DMS153 treated with DMSO at 0.1 percent for 48 hours (cell line): ENCODE measurements around the gene PAM16.
"Not testable (repeated sequence)": the region's sequence is repeated elsewhere in the genome, so short reads cannot be mapped to it uniquely, and the experiment has no call there.

ENCODE experiments used
- DNase-seq: peaks from one replicate; lab custom pipeline; 2025; ENCODE audit not compliant: unreplicated experiment; lab: John Stamatoyannopoulos, UW

PAM16 gene

DNA sequence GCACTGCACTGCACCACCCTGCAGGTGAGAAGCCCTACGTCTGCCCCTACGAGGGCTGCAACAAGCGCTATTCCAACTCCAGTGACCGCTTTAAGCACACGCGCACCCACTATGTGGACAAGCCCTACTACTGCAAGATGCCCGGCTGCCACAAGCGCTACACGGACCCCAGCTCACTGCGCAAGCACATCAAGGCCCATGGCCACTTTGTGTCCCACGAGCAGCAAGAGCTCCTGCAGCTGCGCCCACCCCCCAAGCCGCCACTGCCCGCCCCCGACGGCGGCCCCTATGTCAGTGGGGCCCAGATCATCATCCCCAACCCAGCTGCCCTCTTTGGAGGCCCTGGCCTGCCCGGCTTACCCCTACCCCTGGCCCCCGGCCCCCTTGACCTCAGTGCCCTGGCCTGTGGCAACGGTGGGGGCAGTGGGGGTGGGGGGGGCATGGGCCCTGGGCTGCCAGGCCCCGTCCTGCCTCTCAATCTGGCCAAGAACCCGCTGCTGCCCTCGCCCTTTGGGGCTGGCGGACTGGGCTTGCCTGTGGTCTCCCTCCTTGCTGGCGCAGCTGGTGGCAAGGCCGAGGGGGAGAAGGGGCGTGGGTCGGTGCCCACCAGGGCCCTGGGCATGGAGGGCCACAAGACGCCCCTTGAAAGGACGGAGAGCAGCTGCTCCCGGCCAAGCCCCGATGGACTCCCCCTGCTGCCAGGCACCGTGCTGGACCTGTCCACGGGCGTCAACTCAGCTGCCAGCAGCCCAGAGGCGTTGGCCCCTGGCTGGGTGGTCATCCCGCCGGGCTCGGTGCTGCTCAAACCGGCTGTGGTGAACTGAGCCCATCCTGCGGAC, 14.2 kb downstream of the PAM16 start:
- DNase-seq = no peak

DNA sequence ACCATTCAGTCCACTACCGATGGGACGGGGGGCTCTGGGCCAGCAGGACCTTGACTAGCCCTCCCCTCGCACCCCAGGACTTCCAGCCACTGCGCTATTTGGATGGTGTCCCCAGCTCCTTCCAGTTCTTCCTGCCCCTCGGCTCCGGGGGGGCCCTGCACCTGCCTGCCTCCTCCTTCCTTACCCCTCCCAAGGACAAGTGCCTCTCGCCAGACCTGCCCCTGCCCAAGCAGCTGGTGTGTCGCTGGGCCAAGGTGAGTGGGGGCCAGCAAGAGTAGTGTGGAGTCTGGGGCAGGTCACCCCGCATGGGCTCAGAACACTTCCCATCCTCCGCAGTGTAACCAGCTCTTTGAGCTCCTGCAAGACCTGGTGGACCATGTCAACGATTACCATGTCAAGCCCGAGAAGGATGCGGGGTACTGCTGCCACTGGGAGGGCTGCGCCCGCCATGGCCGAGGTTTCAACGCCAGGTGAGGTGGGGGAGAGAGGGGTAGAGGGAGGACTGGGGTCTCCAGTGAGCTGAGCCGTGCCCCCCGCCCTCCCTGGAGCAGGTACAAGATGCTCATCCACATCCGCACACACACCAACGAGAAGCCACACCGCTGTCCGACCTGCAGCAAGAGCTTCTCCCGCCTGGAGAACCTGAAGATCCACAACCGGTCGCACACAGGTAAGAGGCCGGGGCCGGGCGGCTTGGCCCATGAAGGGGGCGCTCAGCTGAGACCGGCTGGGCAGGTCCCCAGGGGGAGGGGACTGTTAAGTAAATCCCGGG, 16.2 kb downstream of the PAM16 start:
- DNase-seq = no peak

DNA sequence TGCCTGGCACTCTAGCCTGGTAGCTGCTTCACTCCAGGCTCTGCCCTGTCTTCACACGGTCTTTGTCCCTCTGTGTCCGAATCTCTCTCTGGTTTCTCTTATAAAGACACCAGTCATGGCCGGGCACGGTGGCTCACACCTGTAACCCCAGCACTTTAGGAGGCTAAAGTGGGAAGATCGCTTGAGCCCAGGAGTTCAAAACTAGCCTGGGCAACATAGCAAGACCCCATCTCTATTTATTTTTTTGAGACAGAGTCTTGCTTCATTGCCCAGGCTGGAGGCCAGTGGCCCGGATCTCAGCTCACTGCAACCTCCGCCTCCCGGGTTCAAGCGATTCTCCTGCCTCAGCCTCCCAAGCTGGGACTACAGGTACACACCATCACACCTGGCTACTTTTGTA, 17.4 kb downstream of the PAM16 start:
- DNase-seq = not testable (repeated sequence)

DNA sequence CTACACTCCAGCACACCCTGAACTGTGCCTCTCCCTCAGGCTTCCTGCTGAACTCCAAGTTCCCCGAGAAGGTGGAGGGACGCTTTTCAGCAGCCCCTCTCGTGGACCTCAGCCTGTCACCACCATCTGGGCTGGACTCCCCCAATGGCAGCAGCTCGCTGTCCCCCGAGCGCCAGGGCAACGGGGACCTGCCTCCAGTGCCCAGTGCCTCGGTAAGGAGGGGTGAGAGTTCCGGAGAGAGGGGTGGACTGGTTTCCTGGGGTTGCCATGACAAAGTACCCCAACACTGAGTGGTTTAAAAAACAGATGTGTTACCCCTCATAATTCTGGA, 17.8 kb downstream of the PAM16 start:
- DNase-seq = no peak

DNA sequence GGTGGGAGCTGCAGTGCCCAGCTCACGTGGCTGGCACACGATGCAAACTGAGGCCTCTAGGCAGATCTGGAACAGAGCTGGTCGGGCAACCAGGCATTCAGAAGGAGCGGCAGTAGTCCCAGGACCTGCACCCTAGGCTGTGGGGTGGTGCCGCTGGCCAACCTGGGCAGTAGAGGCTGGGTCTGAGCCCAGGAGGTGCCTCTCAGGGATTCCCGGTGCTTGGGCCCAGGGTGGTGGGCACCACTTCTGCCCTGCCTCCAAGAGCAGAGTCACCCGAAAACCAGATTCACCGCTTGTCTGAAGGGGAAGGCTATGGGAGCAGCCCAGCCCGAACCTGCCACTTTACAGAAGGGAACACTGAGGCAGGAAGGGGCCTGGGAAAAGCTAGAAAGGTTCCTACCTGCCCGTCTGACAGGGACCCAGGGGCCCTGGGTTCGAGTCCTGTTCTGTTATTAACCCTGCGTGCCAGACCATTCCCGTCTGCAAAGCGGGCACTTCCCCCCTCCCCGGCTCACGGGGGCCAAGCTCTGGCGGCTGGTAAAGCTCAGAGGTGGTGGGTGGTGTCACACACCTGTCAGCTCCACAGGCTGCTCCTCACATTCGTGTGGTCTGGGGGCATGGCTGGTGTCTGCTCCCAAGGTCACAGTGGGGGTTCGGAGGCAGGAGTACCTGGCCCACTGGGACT, 18.4 kb downstream of the PAM16 start:
- no peak for DNase-seq

DNA sequence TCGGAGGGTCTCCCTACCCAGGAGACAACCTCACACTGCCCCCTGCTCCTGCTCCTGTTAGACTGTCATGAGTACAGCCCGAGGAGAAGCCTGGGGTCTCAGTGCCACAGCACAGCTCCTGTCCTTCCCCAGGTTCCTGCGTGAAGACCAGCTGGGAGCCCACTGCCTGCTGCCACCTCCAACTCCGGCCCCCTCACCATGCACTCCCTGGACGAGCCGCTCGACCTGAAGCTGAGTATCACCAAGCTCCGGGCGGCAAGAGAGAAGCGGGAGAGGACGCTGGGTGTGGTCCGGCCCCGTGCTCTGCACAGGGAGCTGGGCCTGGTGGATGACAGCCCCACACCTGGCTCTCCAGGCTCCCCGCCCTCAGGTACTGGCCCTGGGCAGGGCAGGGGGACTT, 19.0 kb downstream of the PAM16 start:
- DNase-seq = no peak

DNA sequence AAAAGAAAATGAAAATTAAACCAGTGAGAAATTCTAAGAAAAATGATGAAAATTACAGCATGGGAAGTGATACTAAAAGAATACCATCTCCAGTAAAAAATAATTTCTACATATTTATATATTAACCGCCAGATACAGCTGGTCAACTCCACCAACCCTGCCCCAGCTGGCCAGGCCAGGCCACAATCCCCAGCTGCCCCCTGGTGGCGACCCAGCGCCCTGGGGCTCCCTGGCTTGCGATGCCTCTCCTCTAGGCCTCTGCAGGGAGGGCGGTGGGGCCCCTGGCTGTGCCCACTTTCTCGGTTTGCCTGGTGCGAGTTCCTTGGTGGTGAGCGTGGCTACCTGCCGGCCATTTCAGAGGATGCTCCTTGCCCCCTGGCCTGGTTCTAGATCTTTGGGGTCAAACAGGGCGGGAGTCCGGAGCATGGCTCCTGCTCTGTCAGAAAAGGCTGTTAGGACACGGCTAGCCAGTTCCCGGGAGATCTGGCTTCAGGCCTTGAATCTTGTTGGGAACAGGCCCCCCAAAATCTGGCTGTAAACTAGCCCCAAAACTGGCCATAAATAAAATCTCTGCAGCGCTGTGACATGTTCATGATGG, 20.7 kb downstream of the PAM16 start:
- DNase-seq = peak; percentile 8

DNA sequence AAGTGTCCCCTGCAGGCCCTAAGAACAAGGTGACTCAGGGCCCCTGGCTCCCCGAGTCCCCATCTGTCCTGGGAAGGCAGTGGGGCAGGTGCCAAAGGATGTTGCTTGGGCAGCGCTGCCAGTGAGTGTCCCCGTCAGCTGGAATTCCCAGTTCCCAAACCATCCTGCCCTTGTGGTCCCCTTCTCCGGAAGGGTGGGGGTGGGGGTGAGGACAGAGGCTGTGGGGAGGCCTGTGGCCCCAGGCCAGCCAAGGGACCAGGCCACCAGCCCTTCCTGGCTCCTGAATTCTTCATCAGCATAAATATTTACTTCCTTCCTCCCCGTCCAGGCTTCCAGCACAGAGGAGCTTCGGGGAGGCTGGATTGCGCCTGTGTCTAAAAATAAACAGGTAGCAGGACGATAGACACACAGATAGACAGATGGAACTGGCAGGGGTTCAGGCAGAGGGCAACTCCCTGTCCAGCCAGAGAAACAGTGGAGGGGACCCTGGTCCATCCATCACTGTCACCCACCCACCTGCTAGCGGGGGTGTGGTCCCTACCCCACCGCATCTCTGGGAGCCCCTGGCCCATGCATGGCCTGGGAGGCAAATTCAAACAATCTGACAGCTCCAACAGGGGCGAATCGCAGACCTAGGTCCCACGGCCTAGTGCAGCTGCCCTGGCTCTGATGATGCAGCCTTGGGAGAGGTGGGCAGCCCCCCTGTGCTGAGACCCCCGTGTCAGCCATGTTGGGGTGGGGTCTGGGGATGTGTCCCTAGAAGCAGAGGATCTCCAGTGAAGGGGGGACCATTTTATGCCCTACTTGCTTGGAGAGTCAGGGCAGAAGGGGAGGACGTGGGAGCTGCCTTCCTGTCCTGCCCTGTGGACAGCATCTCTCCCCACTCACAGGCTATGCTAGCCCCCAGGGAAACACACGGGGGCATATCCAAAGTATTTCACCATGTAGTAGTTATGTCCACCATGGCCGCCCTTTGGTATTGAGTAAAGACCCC, 22.0 kb downstream of the PAM16 start:
- DNase-seq = peak; percentile 15

DNA sequence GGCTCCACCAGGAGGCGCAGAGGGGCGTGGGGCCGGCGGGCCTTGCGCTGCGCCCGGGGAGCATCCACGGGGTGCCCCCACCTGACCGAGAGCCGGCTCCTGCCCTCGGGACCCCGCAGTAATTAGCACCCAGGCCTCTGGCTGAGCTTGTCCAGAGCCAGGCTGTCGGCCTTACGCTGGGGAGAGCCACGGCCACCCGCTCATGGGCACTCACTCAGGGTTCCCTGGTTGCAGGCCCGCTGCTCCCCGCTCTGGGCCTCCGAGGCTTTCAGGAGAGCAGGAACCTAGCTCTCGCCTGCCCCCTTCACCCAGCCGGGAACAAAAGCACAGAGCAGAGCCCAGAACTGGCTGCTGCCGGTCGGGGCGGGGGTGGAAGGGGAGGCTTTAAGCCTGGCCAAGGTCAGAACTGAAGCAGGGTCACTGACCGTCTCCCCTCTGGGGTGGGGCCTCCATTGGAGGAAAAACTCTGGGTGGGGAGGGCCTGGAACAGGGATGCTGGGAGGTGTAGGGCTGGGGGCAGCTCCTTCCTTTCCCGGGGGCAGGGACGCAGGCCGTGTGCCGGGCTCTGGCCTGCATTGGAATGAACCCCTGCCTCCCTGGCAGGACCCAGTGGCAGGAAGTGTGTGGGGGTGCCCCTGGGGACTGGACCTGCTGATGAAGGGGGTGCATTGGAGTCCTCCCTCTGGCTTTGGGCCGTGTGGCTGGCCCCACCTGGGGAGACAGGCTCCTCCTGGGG, 22.9 kb downstream of the PAM16 start:
- peak; percentile 69 for DNase-seq

DNA sequence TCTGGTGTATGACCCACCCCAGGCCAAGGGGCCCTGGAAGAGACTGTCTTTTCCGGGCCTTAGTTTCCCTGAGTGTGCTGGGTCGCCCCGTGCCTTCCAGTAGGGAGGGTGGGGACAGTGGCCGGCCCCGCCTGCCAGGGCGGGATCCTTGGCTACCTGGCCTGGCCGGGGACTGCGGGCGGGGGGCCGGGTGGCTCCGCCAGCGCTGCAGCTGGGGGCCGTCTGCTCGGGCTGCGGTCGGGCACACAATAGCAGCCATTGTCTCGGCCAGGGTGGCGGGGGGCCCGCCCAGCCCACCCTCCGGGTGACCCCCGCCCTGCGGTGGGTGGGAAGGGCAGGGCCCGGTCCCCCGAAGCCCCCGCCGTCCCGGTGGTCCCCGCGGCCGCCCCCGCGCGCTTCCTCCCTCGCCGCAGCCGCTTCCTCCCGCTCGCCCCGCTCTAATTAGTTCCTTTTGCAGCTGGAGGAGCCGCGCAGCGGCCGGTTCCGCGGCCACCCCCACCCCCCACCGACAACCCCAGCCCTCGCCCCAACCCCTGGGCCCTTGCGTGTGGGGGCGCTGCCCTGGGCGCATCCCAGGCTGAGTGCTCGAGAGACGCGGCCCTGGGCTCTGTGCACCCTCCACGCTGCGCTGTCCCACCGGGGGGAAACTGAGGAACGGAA, 23.6 kb downstream of the PAM16 start:
- no peak for DNase-seq

DNA sequence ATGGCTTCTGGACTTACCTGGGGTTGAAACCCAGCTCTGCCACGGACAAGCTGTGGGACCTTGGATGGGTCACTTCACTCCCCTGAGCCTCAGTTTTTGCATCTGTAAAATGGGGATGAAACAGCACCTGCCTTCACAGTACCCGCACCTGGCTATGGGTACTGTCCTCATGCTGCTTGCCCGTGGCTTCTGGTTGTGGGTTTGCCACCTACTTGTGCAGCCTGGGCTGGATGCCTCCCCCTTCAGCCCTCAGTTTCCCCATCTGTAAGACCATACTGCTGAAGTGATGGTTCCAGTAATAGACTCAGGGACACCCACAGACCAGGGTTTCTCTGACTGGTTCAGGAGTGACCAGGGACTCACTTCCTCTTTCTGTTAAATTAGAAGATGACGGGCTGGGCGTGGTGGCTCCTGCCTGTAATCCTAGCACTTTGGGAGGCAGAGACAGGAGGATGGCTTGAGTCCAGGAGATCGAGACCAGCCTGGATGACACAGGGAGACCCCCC, 25.8 kb downstream of the PAM16 start:
- DNase-seq = no peak

DNA sequence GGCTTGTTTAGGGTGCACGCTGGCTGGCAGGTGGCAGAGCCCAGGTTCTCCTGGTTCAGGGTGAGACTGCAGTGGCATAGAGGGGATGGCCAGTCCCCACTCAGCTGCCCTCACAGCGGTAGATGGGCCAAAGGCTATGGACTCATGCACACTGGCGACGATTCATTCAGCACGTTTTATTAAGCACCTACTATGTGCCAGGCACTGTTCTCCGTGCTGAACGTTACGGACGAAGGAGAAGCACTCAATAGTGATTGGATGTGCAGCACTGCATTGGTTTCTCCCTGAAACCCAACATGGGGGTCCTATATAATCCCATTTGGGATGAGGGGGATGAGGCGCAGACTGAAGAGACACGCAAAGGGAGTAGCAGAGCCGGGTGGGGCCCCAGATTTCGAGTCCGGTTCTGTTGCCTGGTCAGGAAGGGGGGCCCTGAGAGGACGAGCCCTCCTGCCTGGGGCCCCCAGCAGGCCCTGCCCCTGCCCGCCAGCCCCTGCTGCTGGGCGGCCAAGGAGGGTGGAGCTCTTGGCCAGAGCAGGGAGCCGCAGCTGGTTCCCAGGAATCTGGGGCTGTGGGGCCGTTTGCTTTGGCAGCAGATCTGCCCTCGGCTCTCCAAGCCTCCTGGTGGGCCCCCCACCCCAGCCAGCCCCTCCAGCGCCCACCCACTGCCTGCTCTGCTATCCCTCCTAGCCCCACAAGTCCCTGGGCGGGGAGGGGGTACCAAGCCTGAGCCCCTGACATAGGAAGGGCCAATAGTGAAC, 26.4 kb downstream of the PAM16 start:
- DNase-seq = no peak

DNA sequence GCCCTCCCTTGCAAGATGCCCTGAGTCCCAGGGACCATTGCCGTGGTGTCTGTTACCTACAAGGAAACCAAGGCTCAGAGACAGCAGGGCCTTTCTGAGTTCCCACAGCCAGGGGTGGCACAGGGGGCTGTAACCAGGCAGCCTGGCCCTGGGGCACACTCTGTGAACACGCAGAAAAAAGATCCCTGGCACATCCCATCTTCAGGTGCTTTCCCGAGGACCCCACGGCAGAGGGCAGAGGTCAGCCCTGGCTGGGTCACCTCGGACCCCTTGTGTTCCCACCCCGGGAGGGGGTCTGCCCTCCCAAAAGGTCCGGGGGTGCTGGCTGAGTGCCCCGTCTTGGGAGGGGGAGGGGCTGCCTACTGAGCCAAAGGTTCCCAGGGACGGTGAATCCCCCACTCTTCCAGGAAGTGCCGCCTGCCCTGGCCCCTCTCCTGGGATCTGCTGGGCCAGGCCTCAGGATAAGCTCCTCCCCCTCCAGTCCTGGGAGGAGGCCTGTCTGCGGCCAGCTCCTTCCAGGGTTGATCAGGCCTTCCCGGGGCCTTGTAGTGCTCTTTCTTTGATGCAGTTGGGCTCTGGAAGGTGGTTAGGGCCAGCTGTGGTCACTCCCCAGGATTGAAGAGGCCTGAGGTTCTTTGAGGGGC, 27.2 kb downstream of the PAM16 start:
- no peak for DNase-seq

DNA sequence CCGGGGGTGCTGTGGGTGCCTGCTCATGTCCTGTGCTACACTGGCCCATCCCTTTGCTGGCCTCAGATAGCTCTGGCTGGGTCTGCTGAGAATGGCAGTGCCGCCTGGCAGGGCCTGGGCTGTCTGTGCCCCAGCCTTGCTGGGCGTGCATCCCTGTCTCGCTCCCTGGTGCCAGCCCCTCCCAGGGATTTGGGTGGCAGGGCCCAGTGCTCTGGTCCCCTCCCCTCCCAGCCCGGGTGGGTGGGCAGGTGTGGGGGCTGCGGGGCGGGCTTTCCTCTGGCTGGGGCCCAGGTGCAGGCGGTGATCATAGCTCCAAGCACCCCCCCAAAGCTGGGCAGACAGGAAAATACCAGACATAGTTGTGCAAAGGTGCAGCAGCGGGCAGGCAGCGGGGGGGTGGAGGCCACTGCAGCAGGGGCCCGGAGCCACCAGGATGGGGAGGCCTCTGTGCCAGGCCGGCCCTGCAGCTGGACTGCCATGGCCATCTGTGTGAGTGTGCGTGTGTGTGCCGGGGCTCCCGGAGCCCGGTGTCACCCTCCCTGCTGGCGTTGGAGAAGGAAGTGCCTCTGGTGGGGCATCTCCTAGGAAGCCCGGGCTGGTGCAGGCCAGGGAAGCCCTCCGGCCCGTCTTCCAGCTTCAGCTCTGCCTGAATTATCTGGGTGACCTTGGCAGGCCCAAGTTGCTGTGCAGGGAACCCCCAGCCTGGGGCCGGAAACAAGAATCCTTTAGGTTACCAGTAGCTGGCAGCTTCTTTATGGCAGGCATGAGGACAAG, 27.9 kb downstream of the PAM16 start:
- DNase-seq = no peak

DNA sequence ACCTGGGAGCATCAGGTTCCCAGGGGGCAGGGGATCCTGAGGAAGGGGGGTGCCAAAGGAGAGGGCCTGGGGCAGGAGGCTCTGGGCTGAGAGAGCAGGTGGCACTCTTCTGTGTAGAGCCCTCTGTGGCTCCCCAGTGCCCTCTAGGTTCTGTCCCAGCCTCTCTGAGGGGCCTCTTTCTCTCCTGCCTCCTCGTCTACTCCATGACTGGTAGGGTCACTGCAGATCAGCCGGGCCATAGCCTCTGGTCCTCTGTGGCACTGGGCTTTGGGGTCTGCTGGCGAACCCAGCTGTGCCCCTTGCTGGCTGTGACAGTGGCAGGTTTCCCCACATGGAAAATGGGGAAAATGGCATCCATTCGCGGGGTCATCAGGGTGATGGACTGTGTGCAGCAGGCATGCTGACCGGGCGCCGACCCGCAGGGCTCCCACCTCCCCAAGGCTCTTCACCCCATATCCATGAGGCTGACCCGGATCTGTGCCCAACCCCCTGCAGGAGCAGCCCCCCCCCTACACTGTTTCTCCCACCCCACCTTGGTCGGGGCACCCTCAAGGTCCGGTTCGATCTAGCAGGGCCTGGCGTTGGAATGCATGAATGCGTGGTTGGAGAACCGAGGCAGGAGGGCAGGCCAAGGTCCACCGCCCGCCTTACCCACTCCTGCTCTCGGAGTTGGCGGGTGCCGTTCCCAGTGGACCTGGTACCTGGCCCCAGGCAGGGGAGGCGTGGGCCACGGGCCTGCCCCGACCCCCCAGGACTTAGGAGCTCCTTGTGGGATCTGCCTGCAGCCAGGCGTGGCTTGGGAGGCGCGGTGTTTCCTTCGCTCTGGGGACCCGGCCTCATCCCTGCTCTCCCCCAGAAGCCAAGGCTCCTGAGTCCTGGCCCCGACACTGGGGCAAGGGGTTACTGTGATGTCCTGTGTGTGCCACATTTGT, 28.7 kb downstream of the PAM16 start:
- DNase-seq = no peak
